Keratinocyte (primary cell): Measurements from ENCODE around the gene CPED1. TPM values are rescaled to one million over a fixed set of nuclear protein-coding genes. Genes with fewer than 3 reads are reported as not detected.
A peak's percentile ranks its signal among the peaks of the same experiment; 100 is the strongest.

ENCODE experiments used
- DNase-seq: peaks from one replicate; pipeline ENCODE4 v3.0.0-alpha.2; 2011; ENCODE audit warnings: low read depth, missing footprints, low spot score
- FAIRE-seq: peaks from 2 replicates; lab custom pipeline; 2011; peaks lifted over from hg19 to GRCh38; lab: Jason Lieb, UNC
- H2AFZ ChIP-seq: 2 replicates; pipeline ENCODE4 v1.6.0; 2012; ENCODE audit warnings: low read length, control low read depth, inconsistent platforms; ENCODE audit not compliant: control insufficient read depth
- H3K27ac ChIP-seq: 2 replicates; pipeline ENCODE4 v1.5.1; 2011; ENCODE audit warnings: low read length; ENCODE audit not compliant: control insufficient read depth, insufficient read depth
- H3K27me3 ChIP-seq: 3 replicates; pipeline ENCODE4 v1.6.0; 2011; ENCODE audit warnings: low read length; ENCODE audit not compliant: control insufficient read depth, insufficient read depth; ENCODE audit errors: extremely low read depth
- H3K36me3 ChIP-seq, 2 experiments: 2 replicates in 1 of 2; 3 replicates in 1 of 2; pipeline ENCODE4 v1.5.1; 2011; ENCODE audit warnings: low read length in 2 of 2, mild to moderate bottlenecking in 1 of 2; ENCODE audit not compliant: control insufficient read depth in 2 of 2, insufficient read depth in 2 of 2; ENCODE audit errors: extremely low read depth in 1 of 2
- H3K4me1 ChIP-seq: 3 replicates; pipeline ENCODE4 v1.5.1; 2011; ENCODE audit warnings: low read length; ENCODE audit not compliant: control insufficient read depth, insufficient read depth; ENCODE audit errors: extremely low read depth
- H3K4me2 ChIP-seq: 3 replicates; pipeline ENCODE4 v1.6.0; 2011; ENCODE audit warnings: low read depth, low read length; ENCODE audit not compliant: control insufficient read depth, insufficient read depth; ENCODE audit errors: extremely low read depth
- H3K4me3 ChIP-seq, 3 experiments: fragments of 200-600 bp in 1 of 3; sonication (generic) in 1 of 3; 2 replicates in 2 of 3; 3 replicates in 1 of 3; pipeline ENCODE4 v1.5.1; 2011 to 2016; ENCODE audit warnings: low read length in 3 of 3, mild to moderate bottlenecking in 3 of 3, control low read depth in 2 of 3, inconsistent platforms in 1 of 3, low read depth in 1 of 3, mixed read lengths in 1 of 3, mixed run types in 1 of 3, moderate library complexity in 1 of 3; ENCODE audit not compliant: control insufficient read depth in 2 of 3, insufficient read depth in 2 of 3; ENCODE audit errors: extremely low read depth in 1 of 3
- H3K79me2 ChIP-seq: 2 replicates; pipeline ENCODE4 v1.6.0; 2012; ENCODE audit warnings: low read length; ENCODE audit not compliant: control insufficient read depth, insufficient read depth
- H3K9ac ChIP-seq: 3 replicates; pipeline ENCODE4 v1.6.0; 2011; ENCODE audit warnings: low read length; ENCODE audit not compliant: control insufficient read depth, insufficient read depth; ENCODE audit errors: extremely low read depth
- H3K9me1 ChIP-seq: 3 replicates; pipeline ENCODE4 v1.6.0; 2011; ENCODE audit warnings: low read length; ENCODE audit not compliant: control insufficient read depth, insufficient read depth; ENCODE audit errors: extremely low read depth
- H3K9me3 ChIP-seq: 2 replicates; pipeline ENCODE4 v1.5.1; 2012; ENCODE audit warnings: low read depth, low read length; ENCODE audit not compliant: control insufficient read depth
- H4K20me1 ChIP-seq: 3 replicates; pipeline ENCODE4 v1.6.0; 2011; ENCODE audit warnings: low read length; ENCODE audit not compliant: control insufficient read depth, insufficient read depth; ENCODE audit errors: extremely low read depth
- CTCF ChIP-seq, 3 experiments: IDR thresholded peaks in 1 of 3; conservative IDR thresholded peaks in 1 of 3; optimal IDR thresholded peaks in 1 of 3; 2 replicates in 2 of 3; 3 replicates in 1 of 3; pipeline versions ENCODE3 to v1.5.1; 2011; ENCODE audit warnings: low read length in 3 of 3, mild to moderate bottlenecking in 3 of 3, moderate library complexity in 2 of 3, control low read depth in 1 of 3, inconsistent platforms in 1 of 3; ENCODE audit not compliant: insufficient read depth in 2 of 3; ENCODE audit errors: extremely low read depth in 1 of 3
- EZH2 ChIP-seq: IDR thresholded peaks from one replicate; pipeline ENCODE4 v1.6.1; 2012; ENCODE audit warnings: inconsistent platforms, mild to moderate bottlenecking, low read length, moderate library complexity
- dilution Hi-C: fragments of 300-500 bp; cut with MboI; formaldehyde crosslinking; loops from one replicate; pipeline ENCODE4 v1.7.0; 2020; ENCODE audit warnings: low sequenced_read_pairs; ENCODE audit not compliant: extremely low pct_ligation_motif_present
- polyA plus RNA-seq, 5 experiments: library from polyadenylated mRNA; depleted of rRNA in 3 of 5; stranded (reverse) in 3 of 5; stranded (forward) in 1 of 5; unstranded in 1 of 5; fragments of >200 nt; gene quantifications; 1 replicate in 1 of 5; 2 replicates in 3 of 5; 3 replicates in 1 of 5; pipeline versions ENCODE4 v1.2.1 to v1.2.3, GENCODE V29; 2011 to 2012; ENCODE audit warnings: missing spikeins in 2 of 5, low read depth in 1 of 5, low replicate concordance in 1 of 5

Gene CPED1
- polyA plus RNA-seq, 1 donor (not counting 4 experiments of a cell fraction or from before 2014, with no cell fraction given), result 0.62 TPM

DNA sequence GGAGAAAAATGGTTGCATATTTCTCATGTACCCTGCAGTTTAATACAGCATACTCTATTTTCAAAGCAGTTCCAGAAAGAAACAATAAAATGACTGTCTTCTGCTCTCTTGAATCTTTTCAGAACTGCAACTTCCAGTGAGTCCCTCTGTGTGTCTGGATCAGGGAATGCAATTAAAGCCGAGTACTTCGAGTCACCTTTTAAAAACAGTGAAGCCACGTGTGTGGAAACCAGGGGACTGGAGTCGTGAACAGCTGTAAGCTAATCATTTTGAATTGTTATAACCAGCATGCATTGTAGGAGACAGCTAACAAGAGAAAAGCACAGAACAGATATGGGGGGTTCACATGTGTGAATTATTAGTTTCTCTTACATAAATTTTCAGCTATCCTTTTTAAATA lies 109.1 kb downstream of the CPED1 start:
- Histone ChIP-seq H3K9ac (no peak overlapping the region), H3K4me1 (peaks cover 5% of the 10 kb centered on the region), H3K9me3 (no peaks in the 10 kb centered on the region), H3K36me3 (no peaks in the 10 kb centered on the region), H3K27ac (no peak overlapping the region), H3K27me3 (no peaks in the 10 kb centered on the region), H3K4me2 (no peak overlapping the region), H2AFZ (no peak overlapping the region), H3K4me3 (no peak overlapping the region), H3K9me1 (no peaks in the 10 kb centered on the region), H3K79me2 (no peaks in the 10 kb centered on the region), H4K20me1 (no peaks in the 10 kb centered on the region)
- FAIRE-seq (no peak), DNase-seq (no peak)
- dilution Hi-C loops, result no loop called here
- TF ChIP-seq CTCF (optimal IDR thresholded peaks at IDR 0.05 in 1 of 3, IDR thresholded peaks at IDR 0.05 in 1 of 3, conservative IDR thresholded peaks at IDR 0.05 in 1 of 3; ENCODE audit: extremely low read depth in 1 of 3, insufficient read depth in 2 of 3, low read length in 3 of 3), result no peak
- TF ChIP-seq EZH2, result no peak

DNA sequence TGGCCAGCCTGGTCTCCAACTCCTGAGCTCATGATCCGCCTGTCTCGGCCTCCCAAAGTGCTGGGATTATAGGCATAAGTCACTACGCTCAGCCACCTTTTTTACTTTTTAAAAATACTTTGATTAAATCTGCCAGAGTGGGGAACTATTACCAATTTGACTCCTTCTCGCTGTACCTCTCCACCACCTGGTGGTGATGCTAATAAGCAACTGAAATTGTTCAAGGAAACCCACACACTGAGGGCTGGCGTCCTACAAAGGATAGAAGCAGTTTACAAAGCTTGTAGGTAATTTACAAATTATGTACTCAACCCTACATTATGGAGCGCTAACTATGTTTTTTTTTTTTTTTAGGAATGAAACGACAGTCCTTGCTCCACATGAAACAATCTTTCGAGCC lies 111.1 kb downstream of the CPED1 start:
- no peak overlapping the region for H3K4me3 ChIP-seq
- no peak overlapping the region for H3K4me2 ChIP-seq
- H3K36me3 ChIP-seq, result no peaks in the 10 kb centered on the region
- dilution Hi-C loops, result no loop called here
- no peaks in the 10 kb centered on the region for H3K9me1 ChIP-seq
- TF ChIP-seq CTCF (optimal IDR thresholded peaks at IDR 0.05 in 1 of 3, IDR thresholded peaks at IDR 0.05 in 1 of 3, conservative IDR thresholded peaks at IDR 0.05 in 1 of 3; ENCODE audit: extremely low read depth in 1 of 3, insufficient read depth in 2 of 3, low read length in 3 of 3) (peak in 1 of 3 experiments; percentile 20), EZH2 (no peak)
- DNase-seq, result no peak
- no peak for FAIRE-seq
- H3K27ac ChIP-seq, result no peak overlapping the region
- H3K79me2 ChIP-seq, result no peaks in the 10 kb centered on the region
- peaks cover 11% of the 10 kb centered on the region for H3K4me1 ChIP-seq
- no peaks in the 10 kb centered on the region for H3K27me3 ChIP-seq
- H3K9ac ChIP-seq, result no peak overlapping the region
- H3K9me3 ChIP-seq, result no peaks in the 10 kb centered on the region
- H2AFZ ChIP-seq, result no peak overlapping the region
- H4K20me1 ChIP-seq, result no peaks in the 10 kb centered on the region
